ENCODE measurements around the gene DLGAP1.

DLGAP1 gene

GRCh38 chr18:4444306-4444705 lies 10.8 kb downstream of the DLGAP1 start:
- Histone ChIP-seq H2AFZ (ENCODE audit: low read depth, low read length) (no peak overlapping the region), H4K20me1 (ENCODE audit: insufficient read depth, low read length) (no peaks in the 10 kb centered on the region), H3K27ac (ENCODE audit: low read length) (no peak overlapping the region), H3K4me3 (ENCODE audit: low read length) (no peak overlapping the region), H3K9ac (ENCODE audit: low read length) (no peak overlapping the region), H3K27me3 (ENCODE audit: low read depth, low read length) (no peaks in the 10 kb centered on the region), H3K36me3 (replicated peaks; ENCODE audit: low read depth, low read length) (no peaks in the 10 kb centered on the region), H3K4me2 (ENCODE audit: low read length) (no peak overlapping the region), H3K4me1 (ENCODE audit: low read length) (no peaks in the 10 kb centered on the region), H3K79me2 (ENCODE audit: low read length) (no peaks in the 10 kb centered on the region), H3K9me3 (ENCODE audit: insufficient read depth, low read length) (no peaks in the 10 kb centered on the region)
- no peak for TF ChIP-seq EZH2phosphoT487 (IDR thresholded peaks at IDR 0.05; ENCODE audit: low read depth)
- no peak for TF ChIP-seq CTCF (IDR thresholded peaks at IDR 0.05; ENCODE audit: low read depth, low read length)

- no peak overlapping the region for H3K27ac ChIP-seq (ENCODE audit: low read length)
- H2AFZ ChIP-seq (ENCODE audit: low read depth, low read length), result no peak overlapping the region
- H3K4me2 ChIP-seq (ENCODE audit: low read length), result no peak overlapping the region
- no peak overlapping the region for H3K4me3 ChIP-seq (ENCODE audit: low read length)
- no peaks in the 10 kb centered on the region for H3K27me3 ChIP-seq (ENCODE audit: low read depth, low read length)
- no peaks in the 10 kb centered on the region for H3K36me3 ChIP-seq (replicated peaks; ENCODE audit: low read depth, low read length)
- no peaks in the 10 kb centered on the region for H4K20me1 ChIP-seq (ENCODE audit: insufficient read depth, low read length)
- H3K9ac ChIP-seq (ENCODE audit: low read length), result no peak overlapping the region
- H3K79me2 ChIP-seq (ENCODE audit: low read length), result no peaks in the 10 kb centered on the region
- no peaks in the 10 kb centered on the region for H3K9me3 ChIP-seq (ENCODE audit: insufficient read depth, low read length)
- no peaks in the 10 kb centered on the region for H3K4me1 ChIP-seq (ENCODE audit: low read length)
- TF ChIP-seq EZH2phosphoT487 (IDR thresholded peaks at IDR 0.05; ENCODE audit: low read depth) (no peak), CTCF (IDR thresholded peaks at IDR 0.05; ENCODE audit: low read depth, low read length) (no peak)
Measured at GRCh38 chr18:4441098-4441497, 14.0 kb downstream of the DLGAP1 start.

- no peaks in the 10 kb centered on the region for H3K36me3 ChIP-seq (replicated peaks; ENCODE audit: low read depth, low read length)
- H3K79me2 ChIP-seq (ENCODE audit: low read length), result no peaks in the 10 kb centered on the region
- H3K9me3 ChIP-seq (ENCODE audit: insufficient read depth, low read length), result no peaks in the 10 kb centered on the region
- no peak overlapping the region for H2AFZ ChIP-seq (ENCODE audit: low read depth, low read length)
- no peak overlapping the region for H3K9ac ChIP-seq (ENCODE audit: low read length)
- H3K4me3 ChIP-seq (ENCODE audit: low read length), result no peak overlapping the region
- no peak overlapping the region for H3K4me2 ChIP-seq (ENCODE audit: low read length)
- peaks cover 6% of the 10 kb centered on the region; the same call in 1 of the 2 replicates for H3K27me3 ChIP-seq (ENCODE audit: low read depth, low read length)
- H3K4me1 ChIP-seq (ENCODE audit: low read length), result no peaks in the 10 kb centered on the region
- no peaks in the 10 kb centered on the region for H4K20me1 ChIP-seq (ENCODE audit: insufficient read depth, low read length)
- TF ChIP-seq EZH2phosphoT487 (IDR thresholded peaks at IDR 0.05; ENCODE audit: low read depth), result no peak
- TF ChIP-seq CTCF (IDR thresholded peaks at IDR 0.05; ENCODE audit: low read depth, low read length), result no peak
- H3K27ac ChIP-seq (ENCODE audit: low read length), result no peak overlapping the region
Measured at GRCh38 chr18:4438938-4439337, 16.2 kb downstream of the DLGAP1 start.

GRCh38 chr18:4433717-4434116 lies 21.4 kb downstream of the DLGAP1 start:
- H3K9me3 ChIP-seq (ENCODE audit: insufficient read depth, low read length), result no peaks in the 10 kb centered on the region
- no peaks in the 10 kb centered on the region for H4K20me1 ChIP-seq (ENCODE audit: insufficient read depth, low read length)
- TF ChIP-seq EZH2phosphoT487 (IDR thresholded peaks at IDR 0.05; ENCODE audit: low read depth), result no peak
- no peak overlapping the region for H3K27ac ChIP-seq (ENCODE audit: low read length)
- no peaks in the 10 kb centered on the region for H3K4me1 ChIP-seq (ENCODE audit: low read length)
- no peaks in the 10 kb centered on the region for H3K36me3 ChIP-seq (replicated peaks; ENCODE audit: low read depth, low read length)
- no peak overlapping the region for H3K4me2 ChIP-seq (ENCODE audit: low read length)
- no peak overlapping the region for H3K9ac ChIP-seq (ENCODE audit: low read length)
- peaks cover 6% of the 10 kb centered on the region; the same call in 1 of the 2 replicates for H3K27me3 ChIP-seq (ENCODE audit: low read depth, low read length)
- no peak overlapping the region for H2AFZ ChIP-seq (ENCODE audit: low read depth, low read length)
- no peaks in the 10 kb centered on the region for H3K79me2 ChIP-seq (ENCODE audit: low read length)
- H3K4me3 ChIP-seq (ENCODE audit: low read length), result no peak overlapping the region

GRCh38 chr18:4430836-4431235 lies 24.3 kb downstream of the DLGAP1 start:
- H3K79me2 ChIP-seq (ENCODE audit: low read length), result no peaks in the 10 kb centered on the region
- H3K9ac ChIP-seq (ENCODE audit: low read length), result no peak overlapping the region
- no peaks in the 10 kb centered on the region for H3K9me3 ChIP-seq (ENCODE audit: insufficient read depth, low read length)
- no peaks in the 10 kb centered on the region for H3K36me3 ChIP-seq (replicated peaks; ENCODE audit: low read depth, low read length)
- TF ChIP-seq CTCF (IDR thresholded peaks at IDR 0.05; ENCODE audit: low read depth, low read length) (no peak), EZH2phosphoT487 (IDR thresholded peaks at IDR 0.05; ENCODE audit: low read depth) (no peak)
- H3K27me3 ChIP-seq (ENCODE audit: low read depth, low read length), result peaks cover 6% of the 10 kb centered on the region; the same call in 1 of the 2 replicates
- no peak overlapping the region for H3K4me3 ChIP-seq (ENCODE audit: low read length)
- H4K20me1 ChIP-seq (ENCODE audit: insufficient read depth, low read length), result no peaks in the 10 kb centered on the region
- no peak overlapping the region for H3K27ac ChIP-seq (ENCODE audit: low read length)
- no peaks in the 10 kb centered on the region for H3K4me1 ChIP-seq (ENCODE audit: low read length)
- no peak overlapping the region for H2AFZ ChIP-seq (ENCODE audit: low read depth, low read length)
- H3K4me2 ChIP-seq (ENCODE audit: low read length), result no peak overlapping the region
